Measurements from ENCODE around the gene RXRB. TPM values are rescaled to one million over a fixed set of nuclear protein-coding genes. Genes with fewer than 3 reads are reported as not detected.
A peak's percentile ranks its signal among the peaks of the same experiment; 100 is the strongest.

Gene RXRB
- total RNA-seq, 4 donors from 2014 or later: 13.9 to 26.7 (median 16.7) TPM

DNA sequence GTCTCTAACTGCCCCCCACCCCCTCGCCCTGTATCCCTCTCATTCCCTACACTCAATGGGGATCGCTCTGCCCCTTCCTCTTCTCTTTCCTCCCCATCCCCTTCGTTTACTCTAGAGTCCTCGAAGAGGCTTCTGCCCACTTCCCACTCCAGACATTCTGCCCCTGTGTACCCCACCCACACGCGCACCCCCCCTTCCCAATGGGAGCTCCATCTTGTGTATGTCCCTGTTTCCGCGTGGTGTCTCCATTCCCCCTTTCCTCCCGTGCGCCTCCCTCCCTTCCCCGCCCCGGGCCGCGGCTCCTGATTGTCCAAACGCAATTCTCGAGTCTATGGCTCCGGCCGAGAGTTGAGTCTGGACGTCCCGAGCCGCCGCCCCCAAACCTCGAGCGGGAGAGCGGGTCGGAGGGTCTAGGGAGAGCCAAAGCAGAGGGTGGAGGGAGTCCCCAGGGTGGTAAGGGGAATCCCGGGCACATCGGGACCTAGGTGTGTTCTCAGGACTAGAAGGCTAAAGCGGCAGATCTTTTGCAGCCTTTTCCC, 7.2 kb upstream of the RXRB start:
- 2 to 4% methylated on average over 12 to 15 of the region's 29 CpGs for WGBS, 2 donors
- DNase-seq: no peak
- intact Hi-C loops (cut with DNase I): no loop called here
- H3K36me3 ChIP-seq: peaks cover 10 to 45% (median 15%) of the 10 kb centered on the region in 3 donors
- H3K9me3 ChIP-seq: no peaks in the 10 kb centered on the region
- peak overlapping the region; percentile 84 to 91 (median 86) for H3K4me3 ChIP-seq
- H3K27me3 ChIP-seq: no peaks in the 10 kb centered on the region
- H3K27ac ChIP-seq: peak overlapping the region; percentile 96 to 98 (median 96)
- peaks cover 28 to 73% (median 33%) of the 10 kb centered on the region in 3 donors for H3K4me1 ChIP-seq
- TF ChIP-seq POLR2A (IDR thresholded peaks at IDR 0.05): no peak
- TF ChIP-seq, protein P1, sequence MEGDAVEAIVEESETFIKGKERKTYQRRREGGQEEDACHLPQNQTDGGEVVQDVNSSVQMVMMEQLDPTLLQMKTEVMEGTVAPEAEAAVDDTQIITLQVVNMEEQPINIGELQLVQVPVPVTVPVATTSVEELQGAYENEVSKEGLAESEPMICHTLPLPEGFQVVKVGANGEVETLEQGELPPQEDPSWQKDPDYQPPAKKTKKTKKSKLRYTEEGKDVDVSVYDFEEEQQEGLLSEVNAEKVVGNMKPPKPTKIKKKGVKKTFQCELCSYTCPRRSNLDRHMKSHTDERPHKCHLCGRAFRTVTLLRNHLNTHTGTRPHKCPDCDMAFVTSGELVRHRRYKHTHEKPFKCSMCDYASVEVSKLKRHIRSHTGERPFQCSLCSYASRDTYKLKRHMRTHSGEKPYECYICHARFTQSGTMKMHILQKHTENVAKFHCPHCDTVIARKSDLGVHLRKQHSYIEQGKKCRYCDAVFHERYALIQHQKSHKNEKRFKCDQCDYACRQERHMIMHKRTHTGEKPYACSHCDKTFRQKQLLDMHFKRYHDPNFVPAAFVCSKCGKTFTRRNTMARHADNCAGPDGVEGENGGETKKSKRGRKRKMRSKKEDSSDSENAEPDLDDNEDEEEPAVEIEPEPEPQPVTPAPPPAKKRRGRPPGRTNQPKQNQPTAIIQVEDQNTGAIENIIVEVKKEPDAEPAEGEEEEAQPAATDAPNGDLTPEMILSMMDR (IDR thresholded peaks at IDR 0.05): no peak

DNA sequence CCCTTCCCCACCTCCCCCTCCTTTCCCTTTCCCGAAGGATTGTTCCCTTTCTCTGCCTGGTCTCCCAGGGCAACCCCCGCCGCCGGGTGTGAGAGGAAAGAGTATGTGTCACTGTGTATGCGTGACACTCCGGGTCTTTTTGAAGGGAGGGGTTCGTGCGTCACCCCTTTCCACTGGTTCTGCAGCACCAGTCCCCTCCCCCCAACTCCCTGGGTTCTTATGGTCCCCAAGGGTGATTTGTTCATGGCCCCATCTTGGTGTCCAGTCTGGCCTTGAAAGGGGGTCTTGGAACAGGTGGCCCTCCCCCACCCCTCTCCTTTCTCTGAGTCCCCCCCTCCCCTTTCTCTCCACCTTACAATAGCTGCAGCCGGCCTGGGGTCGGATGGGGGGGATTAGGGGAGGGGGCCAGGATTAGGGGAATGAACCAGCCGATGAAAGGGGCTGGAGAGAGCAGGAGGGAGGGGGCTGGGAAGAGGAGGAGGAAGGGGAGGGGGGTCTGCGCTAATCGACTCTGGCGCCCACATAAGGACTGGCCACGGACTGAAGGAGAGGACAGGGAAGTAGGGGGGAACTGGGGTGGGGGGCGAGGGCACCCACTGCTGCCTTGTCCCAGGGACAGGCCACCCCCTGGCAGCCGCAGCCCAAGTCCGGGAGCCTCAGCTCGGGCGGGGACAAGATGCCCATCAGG, 6.5 kb upstream of the RXRB start:
- no peaks in the 10 kb centered on the region for H3K27me3 ChIP-seq
- no peaks in the 10 kb centered on the region for H3K9me3 ChIP-seq
- intact Hi-C loops (cut with DNase I): no loop called here
- peaks cover 14 to 48% (median 21%) of the 10 kb centered on the region in 3 donors for H3K36me3 ChIP-seq
- H3K4me1 ChIP-seq: peaks cover 30 to 73% (median 35%) of the 10 kb centered on the region in 3 donors
- 22 to 27% methylated on average over 12 to 17 of the region's 20 CpGs for WGBS, 2 donors
- DNase-seq: no peak
- H3K27ac ChIP-seq: peak overlapping the region; percentile 96 to 98 (median 96)
- H3K4me3 ChIP-seq: peak overlapping the region; percentile 84 to 91 (median 86)
- no peak for TF ChIP-seq POLR2A (IDR thresholded peaks at IDR 0.05)

GRCh38 chr6:33206027-33206863, 5.8 kb upstream of the RXRB start:
- 80 to 83% methylated on average over 2 to 3 of the region's 3 CpGs for WGBS, 2 donors
- Histone ChIP-seq H3K9me3 (no peaks in the 10 kb centered on the region), H3K4me3 (no peak overlapping the region), H3K27ac (peak overlapping the region in 2 of 4 donors; percentile 91 to 96), H3K4me1 (peaks cover 37 to 81% (median 43%) of the 10 kb centered on the region in 3 donors), H3K27me3 (no peaks in the 10 kb centered on the region), H3K36me3 (peaks cover 14 to 42% (median 17%) of the 10 kb centered on the region in 3 donors)
- no peak for DNase-seq
- intact Hi-C loops (cut with DNase I): no loop called here
- TF ChIP-seq, protein P1 (IDR thresholded peaks at IDR 0.05): no peak
- no peak for TF ChIP-seq POLR2A (IDR thresholded peaks at IDR 0.05)

DNA sequence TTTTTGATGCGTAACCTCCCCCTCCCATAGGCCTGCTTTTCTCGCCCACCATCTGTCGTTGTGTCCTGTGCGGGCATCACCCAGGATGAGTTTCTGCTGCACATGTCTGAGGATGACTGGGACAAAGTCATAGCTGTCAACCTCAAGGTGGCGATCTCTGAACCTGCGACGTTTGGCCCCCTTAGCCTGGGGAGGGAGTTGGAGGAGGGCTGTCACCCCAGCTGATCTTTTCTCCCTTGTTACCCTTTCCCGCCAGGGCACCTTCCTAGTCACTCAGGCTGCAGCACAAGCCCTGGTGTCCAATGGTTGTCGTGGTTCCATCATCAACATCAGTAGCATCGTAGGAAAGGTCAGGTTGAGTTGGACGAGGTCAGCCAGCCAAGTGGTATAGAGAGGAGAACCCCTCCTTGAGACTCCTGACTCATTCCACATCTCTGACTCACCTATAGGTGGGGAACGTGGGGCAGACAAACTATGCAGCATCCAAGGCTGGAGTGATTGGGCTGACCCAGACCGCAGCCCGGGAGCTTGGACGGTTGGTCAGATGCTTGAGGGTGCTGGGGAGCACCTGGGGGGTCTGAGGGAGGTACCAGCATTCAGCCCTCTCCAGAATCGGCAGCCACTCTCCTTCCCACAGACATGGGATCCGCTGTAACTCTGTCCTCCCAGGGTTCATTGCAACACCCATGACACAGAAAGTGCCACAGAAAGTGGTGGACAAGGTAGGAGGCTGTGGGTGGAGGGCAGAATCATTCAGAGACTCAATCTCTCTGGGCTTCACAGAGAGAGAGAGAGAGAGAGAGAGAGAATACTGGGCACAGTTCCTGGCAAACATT, 4.9 kb upstream of the RXRB start:
- Histone ChIP-seq H3K4me1 (peaks cover 38 to 85% (median 44%) of the 10 kb centered on the region in 3 donors), H3K27ac (peak overlapping the region; percentile 79 to 93 (median 92)), H3K9me3 (no peaks in the 10 kb centered on the region), H3K36me3 (peaks cover 14 to 33% (median 17%) of the 10 kb centered on the region in 3 donors), H3K4me3 (peak overlapping the region; percentile 75 to 85 (median 80)), H3K27me3 (no peaks in the 10 kb centered on the region)
- intact Hi-C loops (cut with DNase I): no loop called here
- no peak for TF ChIP-seq POLR2A (IDR thresholded peaks at IDR 0.05)
- TF ChIP-seq, protein P1 (IDR thresholded peaks at IDR 0.05): no peak
- 24 to 26% methylated on average over 5 to 7 of the region's 17 CpGs for WGBS, 2 donors
- no peak for DNase-seq
